Sigmoid colon (tissue), 4 donors: ENCODE data around the gene AXL.

ENCODE experiments used
- CTCF ChIP-seq, 4 experiments: fragments of 450-650 bp in 3 of 4; fragments of 200-600 bp in 1 of 4; IDR thresholded peaks; one replicate each; pipeline ENCODE4 v1.5.1; 2016 to 2019; ENCODE audit warnings: antibody characterized with exemption in 4 of 4, mild to moderate bottlenecking in 3 of 4, moderate library complexity in 2 of 4
- POLR2A ChIP-seq, 2 donors: fragments of 450-650 bp; IDR thresholded peaks; one replicate each; pipeline ENCODE4 v1.6.1; 2016; ENCODE audit warnings: antibody characterized with exemption in 2 of 2, mild to moderate bottlenecking in 2 of 2, moderate library complexity in 2 of 2
- POLR2AphosphoS5 ChIP-seq, 4 donors: sonication (generic); formaldehyde crosslinking; IDR thresholded peaks; one replicate each; pipeline ENCODE4 v1.6.1; 2017; ENCODE audit warnings: antibody characterized with exemption in 4 of 4

- TF ChIP-seq POLR2A (IDR thresholded peaks at IDR 0.05) (no peak), CTCF (IDR thresholded peaks at IDR 0.05) (no peak), POLR2AphosphoS5 (IDR thresholded peaks at IDR 0.05) (peak in 1 of 4 donors; percentile 72)
These were observed 31.1 kb upstream of the AXL start for GRCh38 chr19:41187884-41188279.
